GM19328 (cell line): ENCODE measurements around the gene CALML6.

Experiments
- ATAC-seq: cut with Tn5 transposase; IDR thresholded peaks from one replicate; pipeline ENCODE4 v1.9.1; 2021; ENCODE audit warnings: mild to moderate bottlenecking, moderate library complexity; ENCODE audit not compliant: unreplicated experiment

Gene CALML6

GRCh38 chr1:1910651-1911331 is 4.3 kb upstream of the CALML6 start:
- ATAC-seq, result no peak

GRCh38 chr1:1911350-1912041 is 3.6 kb upstream of the CALML6 start:
- no peak for ATAC-seq

GRCh38 chr1:1914101-1914970 is 724 bp upstream of the CALML6 start:
- no peak for ATAC-seq

- ATAC-seq, result no peak
These were observed 1.1 kb downstream of the CALML6 start for GRCh38 chr1:1915911-1916840.

- ATAC-seq, result no peak
These were observed 1.8 kb downstream of the CALML6 start for GRCh38 chr1:1916851-1917251.

- ATAC-seq, result no peak
These were observed 2.4 kb downstream of the CALML6 start for GRCh38 chr1:1917304-1917976.

- ATAC-seq, result no peak
These were observed 3.2 kb downstream of the CALML6 start for GRCh38 chr1:1917995-1918900.

- peak; percentile 35 for ATAC-seq
These were observed 3.8 kb downstream of the CALML6 start, which contains the start of gene TMEM52 for GRCh38 chr1:1918901-1919303. TMEM52 (minus strand) TSS chr1:1919279; CDS start chr1:1919265, 14 bp downstream.

- ATAC-seq, result peak; percentile 80
These were observed 4.4 kb downstream of the CALML6 start for GRCh38 chr1:1919304-1920056.

GRCh38 chr1:1920057-1920607 is 5.1 kb downstream of the CALML6 start:
- ATAC-seq, result no peak

- no peak for ATAC-seq
These were observed 5.8 kb downstream of the CALML6 start for GRCh38 chr1:1920608-1921458.

GRCh38 chr1:1921459-1921862 is 6.4 kb downstream of the CALML6 start:
- ATAC-seq, result no peak

GRCh38 chr1:1921901-1922701 is 7.0 kb downstream of the CALML6 start:
- ATAC-seq, result no peak

GRCh38 chr1:1922702-1922955 is 7.6 kb downstream of the CALML6 start:
- no peak for ATAC-seq

- no peak for ATAC-seq
These were observed 8.1 kb downstream of the CALML6 start for GRCh38 chr1:1922956-1923833.
